ENCODE results near the gene SFXN5.
A peak's percentile ranks its signal among the peaks of the same experiment; 100 is the strongest.

SFXN5 gene

DNA sequence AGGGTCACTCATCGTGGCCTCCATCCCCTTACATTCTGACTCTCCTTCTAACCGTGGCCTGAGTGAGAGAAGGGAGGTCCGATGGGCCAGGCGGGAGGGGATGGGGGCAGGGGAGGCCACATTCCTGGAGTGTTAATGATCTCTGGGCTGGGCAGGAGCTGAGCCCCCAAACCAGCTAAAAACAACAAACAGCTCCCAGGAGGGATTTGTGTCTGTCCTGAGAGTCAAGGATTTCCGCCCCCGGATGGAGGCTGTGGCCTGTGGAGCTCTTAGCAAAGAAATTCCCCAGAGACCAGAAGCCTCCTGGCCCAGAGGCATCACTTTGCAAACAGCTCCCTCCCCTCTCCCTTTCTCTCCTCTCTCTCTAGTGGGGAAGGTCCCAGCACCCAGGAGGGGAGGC lies 130.7 kb downstream of the SFXN5 start:
- DNase-seq (ENCODE audit: low read depth) = peak; percentile 44

DNA sequence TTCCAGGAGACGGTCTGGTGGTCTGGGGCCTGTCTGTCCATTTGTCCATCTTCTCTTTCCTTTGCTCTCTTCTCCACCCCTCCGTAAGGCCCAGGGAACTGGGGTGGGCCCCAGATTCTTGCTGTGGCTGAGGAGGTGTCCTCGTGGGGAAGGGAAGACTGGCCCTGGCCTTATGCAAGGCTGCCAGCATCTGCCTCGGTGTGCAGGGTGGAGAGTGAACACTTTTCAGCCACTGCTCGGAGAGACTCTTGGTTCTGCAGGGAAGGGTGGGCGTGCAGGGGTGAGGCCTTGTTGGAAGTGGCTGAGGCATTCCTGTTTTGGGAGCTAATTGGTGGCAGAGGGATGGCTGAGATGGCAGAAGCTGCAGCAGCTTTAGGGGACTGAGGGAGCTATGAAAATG lies 131.2 kb downstream of the SFXN5 start:
- no peak for DNase-seq (ENCODE audit: low read depth)

- DNase-seq (ENCODE audit: low read depth) = no peak
Measured at GRCh38 chr2:72938455-72938854, 133.1 kb downstream of the SFXN5 start.

DNA sequence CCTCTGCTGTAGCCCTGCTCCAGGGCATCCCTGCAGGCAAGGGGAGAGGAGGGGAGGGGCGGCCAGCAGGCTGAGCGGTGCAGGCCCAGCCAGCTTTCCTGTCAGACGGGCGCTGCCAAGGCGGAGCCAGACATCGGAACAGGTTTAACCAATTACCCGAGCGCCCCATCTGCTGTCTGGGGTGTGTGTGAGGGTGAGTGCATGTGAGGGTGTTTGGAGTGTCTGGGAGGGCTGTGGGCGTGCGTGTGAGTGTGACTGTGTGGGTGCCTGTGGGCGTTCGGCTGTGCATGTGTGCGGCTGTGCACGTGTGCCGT lies 134.2 kb downstream of the SFXN5 start:
- DNase-seq (ENCODE audit: low read depth) = no peak

- no peak for DNase-seq (ENCODE audit: low read depth)
Measured at GRCh38 chr2:72936660-72937355, 134.7 kb downstream of the SFXN5 start.

GRCh38 chr2:72935611-72935957 lies 135.9 kb downstream of the SFXN5 start:
- DNase-seq (ENCODE audit: low read depth) = no peak

GRCh38 chr2:72934683-72935610 lies 136.6 kb downstream of the SFXN5 start:
- DNase-seq (ENCODE audit: low read depth) = no peak

GRCh38 chr2:72933646-72934151 lies 137.8 kb downstream of the SFXN5 start:
- no peak for DNase-seq (ENCODE audit: low read depth)

DNA sequence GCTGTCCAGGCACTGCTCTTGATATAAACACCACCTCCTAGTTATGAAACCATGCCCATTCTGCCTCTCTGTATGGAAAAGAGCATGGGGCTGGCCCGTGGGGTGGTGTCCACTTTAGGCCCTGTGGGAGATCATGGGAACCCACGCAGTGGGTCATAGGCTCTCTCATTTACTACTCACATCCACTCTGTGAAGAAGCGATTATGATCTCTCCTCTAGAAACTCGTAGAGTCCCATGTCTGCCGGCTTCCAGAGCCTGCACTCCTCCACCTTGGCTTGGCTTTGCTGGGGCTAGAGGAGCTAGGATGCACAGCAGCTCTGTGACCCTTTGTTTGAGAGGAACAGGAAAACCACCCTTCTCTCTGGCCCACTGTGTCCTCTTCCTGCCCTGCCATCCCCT lies 138.3 kb downstream of the SFXN5 start:
- DNase-seq (ENCODE audit: low read depth) = no peak

- DNase-seq (ENCODE audit: low read depth) = no peak
Measured at GRCh38 chr2:72932805-72933204, 138.7 kb downstream of the SFXN5 start.

GRCh38 chr2:72932045-72932740 lies 139.3 kb downstream of the SFXN5 start:
- DNase-seq (ENCODE audit: low read depth) = no peak

- DNase-seq (ENCODE audit: low read depth) = peak; percentile 22
Measured at GRCh38 chr2:72931280-72931910, 140.1 kb downstream of the SFXN5 start.

GRCh38 chr2:72929010-72929409 lies 142.5 kb downstream of the SFXN5 start:
- DNase-seq (ENCODE audit: low read depth) = no peak

DNA sequence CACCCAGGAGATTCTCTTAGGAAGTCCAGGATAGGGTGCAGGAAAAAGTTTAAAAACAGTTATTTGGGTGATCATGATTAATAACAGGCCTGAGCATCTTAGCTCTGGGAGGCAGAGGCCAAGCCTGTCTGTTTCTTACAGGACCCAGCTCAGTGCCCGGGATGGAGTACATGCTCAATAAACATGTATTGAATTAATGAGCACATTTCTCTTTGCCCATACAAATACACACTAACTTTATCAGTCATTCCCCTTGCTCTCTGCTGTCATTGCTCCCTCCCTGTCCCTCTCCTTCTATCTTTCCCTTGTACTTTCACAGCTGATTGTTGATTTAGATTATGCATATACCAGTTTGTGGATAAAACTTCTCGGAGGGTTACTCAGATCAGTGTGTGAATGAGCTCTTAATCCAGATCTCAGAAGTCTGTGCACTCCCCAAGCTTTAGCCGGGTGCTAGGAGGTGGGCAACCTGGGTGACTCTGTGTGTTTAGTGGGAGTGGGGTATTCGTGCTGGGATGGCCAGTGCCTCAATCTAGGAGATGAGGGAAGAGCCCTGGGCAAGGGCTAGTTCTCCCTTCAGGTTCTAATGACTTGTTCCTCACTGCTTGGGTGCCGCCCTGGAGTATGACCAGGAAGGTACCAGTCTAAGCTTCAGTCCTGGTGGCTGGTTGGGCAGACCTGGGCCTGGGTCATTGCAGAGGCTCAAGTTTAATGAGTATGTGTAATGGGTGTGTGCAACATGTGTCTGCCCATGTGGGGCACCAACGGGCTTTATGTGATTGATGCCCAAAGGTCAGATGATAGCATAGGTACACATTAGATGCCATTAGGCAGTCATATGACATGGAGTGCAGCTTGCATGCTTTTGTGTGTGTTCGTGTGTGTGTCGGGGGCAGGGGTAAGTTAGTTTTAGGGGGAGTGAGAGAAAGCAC lies 143.6 kb downstream of the SFXN5 start:
- no peak for DNase-seq (ENCODE audit: low read depth)

DNA sequence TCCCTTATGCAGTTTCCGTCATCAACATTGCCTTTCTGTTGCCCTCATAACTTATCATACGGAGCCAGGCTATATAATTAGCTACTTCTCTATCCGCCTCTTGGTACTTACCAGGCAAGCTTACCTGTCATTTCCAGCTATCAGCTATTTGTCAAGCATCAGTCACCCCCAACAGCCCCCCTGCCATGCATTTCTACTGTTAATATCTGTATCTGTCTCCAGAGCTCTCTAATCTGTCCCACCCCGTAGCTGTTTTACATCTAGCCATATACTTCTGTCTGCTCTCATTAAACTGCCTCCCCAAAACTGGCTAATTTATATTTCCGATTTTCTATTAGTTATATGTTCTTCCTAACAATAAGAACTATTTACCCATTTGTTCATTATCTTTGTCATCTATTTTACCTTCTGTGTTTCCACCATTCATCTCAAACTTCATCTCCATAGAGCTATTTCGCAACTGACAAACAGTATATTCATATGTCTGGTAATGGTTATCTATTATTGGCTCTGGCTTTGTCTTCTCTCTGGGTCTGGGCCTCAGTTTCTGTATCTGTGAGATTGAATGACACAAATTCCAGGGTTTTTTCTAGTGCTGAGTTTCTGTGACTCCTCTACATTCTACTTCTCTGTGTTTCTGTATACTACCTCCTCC lies 144.6 kb downstream of the SFXN5 start:
- DNase-seq (ENCODE audit: low read depth) = no peak

DNA sequence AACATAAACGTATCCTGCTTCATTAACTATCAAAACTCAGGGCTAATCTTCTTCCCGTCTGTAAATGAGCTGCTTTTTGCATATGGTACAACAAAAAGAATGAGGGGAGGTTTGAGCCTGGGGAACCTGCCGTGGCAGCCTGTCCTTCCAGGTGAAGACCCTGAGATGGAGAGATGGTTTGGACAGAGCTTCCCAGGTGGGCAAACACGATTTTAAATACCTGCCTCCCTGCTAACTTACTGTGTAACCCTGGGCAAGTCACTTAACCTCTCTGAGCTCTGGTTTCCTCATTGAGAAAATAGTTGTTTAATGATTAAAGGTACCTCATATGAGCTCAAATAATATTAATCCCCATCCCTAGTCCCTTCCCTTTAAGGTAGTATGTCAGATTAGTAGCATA lies 145.1 kb downstream of the SFXN5 start:
- no peak for DNase-seq (ENCODE audit: low read depth)

DNA sequence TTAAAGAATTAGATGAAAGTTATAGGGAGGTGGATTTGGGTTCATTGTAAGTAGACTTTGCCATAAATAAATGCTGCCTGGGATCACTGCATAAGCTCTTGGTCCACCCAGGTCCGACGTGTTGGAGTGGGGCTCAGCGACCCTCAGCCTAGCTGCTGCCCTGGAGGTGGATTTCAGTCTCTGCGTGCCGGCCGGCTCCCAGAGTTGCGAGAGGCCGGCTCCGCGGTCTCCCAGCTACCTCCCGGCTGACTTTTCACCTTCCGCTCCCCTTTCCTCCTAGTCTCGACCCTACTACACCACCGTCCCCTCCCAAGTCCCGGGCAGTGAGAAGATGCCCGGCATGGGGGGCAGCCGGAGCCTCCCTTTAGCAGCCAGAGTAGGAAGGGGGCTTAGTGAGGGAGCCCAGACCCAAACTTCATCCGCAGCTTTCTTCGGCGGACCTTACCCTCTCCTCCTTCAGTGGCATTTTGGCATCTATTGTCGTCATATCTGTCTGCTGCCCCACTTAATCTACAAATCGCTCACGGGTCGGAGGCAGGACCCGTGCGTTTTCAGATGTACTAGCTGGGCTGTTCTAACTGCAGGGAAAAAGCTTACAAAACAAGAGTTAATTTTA lies 146.1 kb downstream of the SFXN5 start:
- DNase-seq (ENCODE audit: low read depth) = no peak

DNA sequence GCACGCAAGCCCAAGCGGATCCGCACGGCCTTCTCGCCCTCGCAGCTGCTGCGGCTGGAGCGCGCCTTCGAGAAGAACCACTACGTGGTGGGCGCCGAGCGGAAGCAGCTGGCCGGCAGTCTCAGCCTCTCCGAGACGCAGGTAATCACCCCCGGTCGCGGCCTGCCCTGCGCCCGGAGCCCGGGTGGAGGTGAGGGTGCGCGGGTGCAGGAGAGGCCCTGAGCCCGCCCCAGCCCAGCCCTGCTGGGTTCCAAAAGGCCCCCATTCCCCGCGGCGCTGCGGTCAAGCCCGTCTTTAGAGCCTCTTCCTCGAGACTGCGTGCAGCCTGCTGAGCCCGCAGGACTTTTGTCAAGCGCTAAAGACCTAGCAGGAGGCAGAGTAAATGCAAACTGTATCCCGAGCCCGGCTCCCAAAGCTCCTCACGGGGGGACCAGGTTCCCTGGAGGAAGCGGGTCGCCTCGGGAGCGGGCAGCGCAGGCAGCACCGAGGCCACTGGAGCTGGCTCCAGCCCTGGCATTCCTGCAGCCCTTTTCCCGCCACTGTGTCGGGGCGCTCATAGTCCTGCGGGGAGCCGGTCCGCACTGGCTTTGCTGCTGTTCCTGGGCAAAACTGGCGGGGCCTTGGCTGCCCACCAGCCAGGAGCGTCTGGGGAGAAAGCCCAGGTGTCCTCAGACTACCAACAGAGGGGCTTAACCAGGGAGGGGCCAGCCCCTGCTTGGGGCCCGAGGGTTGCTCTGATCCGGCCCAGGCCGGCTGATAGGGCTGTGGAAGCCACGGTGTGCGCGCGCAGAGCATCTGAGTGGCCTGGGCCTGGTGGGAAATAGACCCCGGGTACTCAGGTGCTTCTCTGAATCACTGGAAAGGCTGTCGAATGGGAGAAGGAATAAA lies 146.9 kb downstream of the SFXN5 start:
- DNase-seq (ENCODE audit: low read depth) = no peak

- DNase-seq (ENCODE audit: low read depth) = no peak
Measured at GRCh38 chr2:72923833-72924352, 147.6 kb downstream of the SFXN5 start.
